Loucy (cell line): Measurements from ENCODE around the gene CCDC85C.

Experiments used
- H2AFZ ChIP-seq: fragments of 200-600 bp; sonication (generic); 2 replicates; pipeline ENCODE4 v1.6.0; 2016; ENCODE audit warnings: antibody characterized with exemption, mild to moderate bottlenecking, low read length, moderate library complexity
- H3F3A ChIP-seq: fragments of 200-600 bp; 2 replicates; pipeline ENCODE4 v1.6.0; 2016; ENCODE audit warnings: antibody characterized with exemption, low read depth, mild to moderate bottlenecking
- H3K27me3 ChIP-seq: fragments of 200-600 bp; sonication (generic); 2 replicates; pipeline ENCODE4 v1.6.1; 2014; ENCODE audit warnings: low read length, mild to moderate bottlenecking; ENCODE audit not compliant: insufficient read depth, poor library complexity, severe bottlenecking
- H3K36me3 ChIP-seq: fragments of 200-600 bp; sonication (generic); 2 replicates; pipeline ENCODE4 v1.6.1; 2016; ENCODE audit warnings: low read length; ENCODE audit not compliant: insufficient read depth
- H3K4me1 ChIP-seq: fragments of 200-600 bp; sonication (generic); 2 replicates; pipeline ENCODE4 v1.5.1; 2014; ENCODE audit warnings: low read length, mild to moderate bottlenecking; ENCODE audit not compliant: insufficient read depth, poor library complexity, severe bottlenecking
- H3K4me2 ChIP-seq: fragments of 200-600 bp; sonication (generic); 2 replicates; pipeline ENCODE4 v1.6.0; 2014; ENCODE audit warnings: antibody characterized with exemption, low read length, low read depth, mild to moderate bottlenecking; ENCODE audit not compliant: poor library complexity, severe bottlenecking
- H3K4me3 ChIP-seq: fragments of 200-600 bp; sonication (generic); 2 replicates; pipeline ENCODE4 v1.5.1; 2014; ENCODE audit warnings: low read length, mild to moderate bottlenecking, mixed read lengths; ENCODE audit not compliant: poor library complexity, severe bottlenecking
- H3K79me2 ChIP-seq: fragments of 200-600 bp; sonication (generic); 2 replicates; pipeline ENCODE4 v1.6.1; 2014; ENCODE audit warnings: low read length; ENCODE audit not compliant: insufficient read depth
- H3K9ac ChIP-seq: fragments of 200-600 bp; sonication (generic); 2 replicates; pipeline ENCODE4 v1.6.0; 2014; ENCODE audit warnings: mild to moderate bottlenecking, low read depth, low read length, moderate library complexity; ENCODE audit not compliant: poor library complexity, severe bottlenecking
- H3K9me2 ChIP-seq: fragments of 200-600 bp; sonication (generic); replicated peaks from 2 replicates; pipeline ENCODE4 v1.6.1; 2016; ENCODE audit warnings: low read depth, low read length, mixed read lengths
- H3K9me3 ChIP-seq: fragments of 200-600 bp; sonication (generic); 2 replicates; pipeline ENCODE4 v1.6.1; 2014; ENCODE audit warnings: mild to moderate bottlenecking, antibody characterized with exemption, low read length, low read depth; ENCODE audit not compliant: insufficient read depth
- H4K20me1 ChIP-seq: fragments of 200-600 bp; sonication (generic); 2 replicates; pipeline ENCODE4 v1.6.0; 2014; ENCODE audit warnings: antibody characterized with exemption, low read length, mild to moderate bottlenecking; ENCODE audit not compliant: insufficient read depth, poor library complexity, severe bottlenecking
- CTCF ChIP-seq: fragments of 200-600 bp; sonication (generic); conservative IDR thresholded peaks from 2 replicates; pipeline ENCODE4 v1.5.1; 2014; ENCODE audit warnings: mild to moderate bottlenecking, antibody characterized with exemption, low read length
- EZH2phosphoT487 ChIP-seq: fragments of 200-600 bp; IDR thresholded peaks from 2 replicates; pipeline ENCODE4 v1.6.1; 2018; ENCODE audit warnings: antibody characterized with exemption, mild to moderate bottlenecking, moderate library complexity, borderline replicate concordance

The CCDC85C gene

GRCh38 chr14:99630202-99630601 is 26.2 kb upstream of the CCDC85C start:
- no peaks in the 10 kb centered on the region for H3K27me3 ChIP-seq
- H3K4me3 ChIP-seq, result no peak overlapping the region
- H3K9me3 ChIP-seq, result no peaks in the 10 kb centered on the region
- no peaks in the 10 kb centered on the region for H3K36me3 ChIP-seq
- H3K4me2 ChIP-seq, result no peak overlapping the region
- no peaks in the 10 kb centered on the region for H3K9me2 ChIP-seq
- H3F3A ChIP-seq, result no peaks in the 10 kb centered on the region
- no peaks in the 10 kb centered on the region for H3K79me2 ChIP-seq
- H3K9ac ChIP-seq, result no peak overlapping the region
- TF ChIP-seq CTCF (no peak), EZH2phosphoT487 (no peak)
- no peaks in the 10 kb centered on the region for H3K4me1 ChIP-seq
- no peaks in the 10 kb centered on the region for H4K20me1 ChIP-seq
- H2AFZ ChIP-seq, result no peak overlapping the region

GRCh38 chr14:99628887-99629618 is 25.0 kb upstream of the CCDC85C start:
- Histone ChIP-seq H3K27me3 (no peaks in the 10 kb centered on the region), H3K4me1 (no peaks in the 10 kb centered on the region), H3K36me3 (no peaks in the 10 kb centered on the region), H4K20me1 (no peaks in the 10 kb centered on the region), H3F3A (no peaks in the 10 kb centered on the region), H2AFZ (no peak overlapping the region), H3K4me2 (peak overlapping the region; percentile 34), H3K9me2 (no peaks in the 10 kb centered on the region), H3K9ac (no peak overlapping the region), H3K9me3 (no peaks in the 10 kb centered on the region), H3K79me2 (no peaks in the 10 kb centered on the region), H3K4me3 (no peak overlapping the region)
- no peak for TF ChIP-seq EZH2phosphoT487
- TF ChIP-seq CTCF, result peak; percentile 96

- Histone ChIP-seq H4K20me1 (no peaks in the 10 kb centered on the region), H3K4me1 (no peaks in the 10 kb centered on the region), H3K9ac (no peak overlapping the region), H3K4me3 (no peak overlapping the region), H3K79me2 (no peaks in the 10 kb centered on the region), H3K27me3 (no peaks in the 10 kb centered on the region), H3K4me2 (no peak overlapping the region), H3F3A (no peaks in the 10 kb centered on the region), H3K9me2 (no peaks in the 10 kb centered on the region), H3K36me3 (no peaks in the 10 kb centered on the region), H2AFZ (no peak overlapping the region), H3K9me3 (no peaks in the 10 kb centered on the region)
- TF ChIP-seq CTCF (no peak), EZH2phosphoT487 (no peak)
Measured at GRCh38 chr14:99627510-99628381, 23.7 kb upstream of the CCDC85C start.
